ENCODE data around the gene FAM161A. TPM values are rescaled to one million over a fixed set of nuclear protein-coding genes. Genes with fewer than 3 reads are reported as not detected.
"Not testable (repeated sequence)": the region's sequence is repeated elsewhere in the genome, so short reads cannot be mapped to it uniquely, and the experiment has no call there.

Gene FAM161A
- total RNA-seq, 4 donors from 2014 or later: 0.76 to 2.7 (median 1.1) TPM

DNA sequence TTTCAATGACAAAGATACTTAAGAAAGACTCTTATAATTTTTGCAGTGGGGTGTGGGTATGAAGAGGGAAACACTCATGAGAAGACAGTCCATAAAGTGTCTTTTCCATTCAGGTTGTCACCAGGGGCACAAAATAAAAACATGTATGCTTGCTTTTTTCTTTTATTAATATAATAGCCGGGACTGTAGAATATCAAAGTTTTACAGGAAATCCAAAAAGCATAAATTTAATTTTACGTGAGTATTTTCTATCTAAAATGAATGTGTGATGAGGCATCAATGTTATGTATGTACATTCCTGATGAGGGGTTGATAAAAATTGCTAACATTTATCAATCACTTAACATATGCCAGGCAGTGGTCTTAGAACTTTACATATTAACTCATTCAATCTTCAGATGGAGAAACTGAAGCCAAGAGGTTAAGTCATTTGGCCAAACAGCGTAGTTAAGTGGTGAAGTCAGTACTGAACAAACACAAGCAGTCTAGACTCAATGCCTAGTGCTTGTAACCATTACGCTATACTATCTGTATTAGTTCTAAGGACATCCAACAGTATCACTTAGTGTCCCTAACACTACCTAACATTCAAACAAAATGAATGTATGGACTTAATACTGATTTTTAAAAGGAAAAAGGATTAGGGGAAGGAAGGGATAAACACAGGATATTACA is 23.8 kb upstream of the FAM161A start:
- intact Hi-C loops (cut with DNase I): no loop called here
- 92 to 93% methylated on average over 4 of the region's 4 CpGs for WGBS, 2 donors
- Histone ChIP-seq H3K4me1 (no peaks in the 10 kb centered on the region), H3K27ac (no peak overlapping the region), H3K9me3 (no peaks in the 10 kb centered on the region), H3K27me3 (no peaks in the 10 kb centered on the region), H3K36me3 (peaks cover 5 to 98% (median 61%) of the 10 kb centered on the region in 3 donors), H3K4me3 (no peak overlapping the region)
- DNase-seq: no peak
- TF ChIP-seq POLR2A (IDR thresholded peaks at IDR 0.05): no peak
- TF ChIP-seq, protein P1, sequence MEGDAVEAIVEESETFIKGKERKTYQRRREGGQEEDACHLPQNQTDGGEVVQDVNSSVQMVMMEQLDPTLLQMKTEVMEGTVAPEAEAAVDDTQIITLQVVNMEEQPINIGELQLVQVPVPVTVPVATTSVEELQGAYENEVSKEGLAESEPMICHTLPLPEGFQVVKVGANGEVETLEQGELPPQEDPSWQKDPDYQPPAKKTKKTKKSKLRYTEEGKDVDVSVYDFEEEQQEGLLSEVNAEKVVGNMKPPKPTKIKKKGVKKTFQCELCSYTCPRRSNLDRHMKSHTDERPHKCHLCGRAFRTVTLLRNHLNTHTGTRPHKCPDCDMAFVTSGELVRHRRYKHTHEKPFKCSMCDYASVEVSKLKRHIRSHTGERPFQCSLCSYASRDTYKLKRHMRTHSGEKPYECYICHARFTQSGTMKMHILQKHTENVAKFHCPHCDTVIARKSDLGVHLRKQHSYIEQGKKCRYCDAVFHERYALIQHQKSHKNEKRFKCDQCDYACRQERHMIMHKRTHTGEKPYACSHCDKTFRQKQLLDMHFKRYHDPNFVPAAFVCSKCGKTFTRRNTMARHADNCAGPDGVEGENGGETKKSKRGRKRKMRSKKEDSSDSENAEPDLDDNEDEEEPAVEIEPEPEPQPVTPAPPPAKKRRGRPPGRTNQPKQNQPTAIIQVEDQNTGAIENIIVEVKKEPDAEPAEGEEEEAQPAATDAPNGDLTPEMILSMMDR (IDR thresholded peaks at IDR 0.05): no peak

DNA sequence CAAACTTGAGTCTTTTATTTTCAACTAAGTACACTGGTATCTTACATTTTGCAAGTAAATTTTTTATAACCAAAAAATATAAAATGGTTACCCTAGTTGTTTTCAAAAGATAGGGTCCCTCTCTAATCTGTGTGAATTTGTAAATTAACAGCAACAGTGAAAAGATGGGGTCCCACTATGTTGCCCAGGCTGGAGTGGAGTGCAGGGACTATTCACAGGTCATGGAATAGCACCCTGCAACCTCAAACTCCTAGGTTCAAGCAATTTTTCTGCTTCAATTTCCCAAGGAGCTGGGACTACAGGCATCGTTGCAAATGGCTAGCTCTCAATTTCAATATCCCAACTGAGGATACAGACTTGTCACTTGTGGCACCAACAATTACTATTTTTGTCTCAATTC is 22.5 kb upstream of the FAM161A start:
- no peak for TF ChIP-seq POLR2A (IDR thresholded peaks at IDR 0.05)
- TF ChIP-seq, protein P1 (IDR thresholded peaks at IDR 0.05): no peak

GRCh38 chr2:61866482-61867089 is 12.7 kb upstream of the FAM161A start:
- H3K4me1 ChIP-seq; H3K27me3 ChIP-seq; DNase-seq; H3K27ac ChIP-seq; intact Hi-C loops (cut with DNase I); H3K9me3 ChIP-seq; H3K4me3 ChIP-seq: not testable (repeated sequence)
- 94 to 97% methylated on average over 14 of the region's 14 CpGs for WGBS, 2 donors
- peaks cover 13 to 79% (median 27%) of the 10 kb centered on the region in 3 donors for H3K36me3 ChIP-seq

More for the DNA sequence above, 22.5 kb upstream of the FAM161A start:
- Histone ChIP-seq H3K27ac (no peak overlapping the region), H3K27me3 (no peaks in the 10 kb centered on the region), H3K36me3 (peaks cover 5 to 98% (median 59%) of the 10 kb centered on the region in 3 donors), H3K4me1 (no peaks in the 10 kb centered on the region), H3K9me3 (no peaks in the 10 kb centered on the region), H3K4me3 (no peak overlapping the region)
- intact Hi-C loops (cut with DNase I): no loop called here
- 83 to 95% methylated on average over 1 of the region's 1 CpG for WGBS, 2 donors
- no peak for DNase-seq

DNA sequence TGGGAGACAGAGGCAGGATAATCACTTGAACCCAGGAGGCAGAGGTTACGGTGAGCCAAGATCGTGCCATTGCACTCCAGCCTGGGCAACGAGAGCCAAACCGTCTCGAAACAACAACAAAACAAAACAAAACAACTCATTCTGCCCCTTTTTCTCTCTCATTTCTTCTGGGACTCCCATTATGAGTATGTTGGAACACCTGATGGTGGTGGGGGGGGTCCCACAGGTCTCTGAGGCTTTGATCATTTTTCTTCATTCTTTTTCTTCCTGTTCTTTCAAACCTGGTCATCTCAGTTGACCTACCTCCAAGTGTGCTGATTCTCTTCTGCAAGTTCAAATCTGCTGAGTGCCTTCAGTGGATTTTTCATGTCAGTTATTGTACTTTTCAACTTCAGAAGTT is 8.2 kb upstream of the FAM161A start:
- no peak for TF ChIP-seq POLR2A (IDR thresholded peaks at IDR 0.05)
- TF ChIP-seq, protein P1 (IDR thresholded peaks at IDR 0.05): no peak
- H3K27me3 ChIP-seq: no peaks in the 10 kb centered on the region
- WGBS, 2 donors: 84 to 95% methylated on average over 5 of the region's 5 CpGs
- no peaks in the 10 kb centered on the region for H3K9me3 ChIP-seq
- intact Hi-C loops (cut with DNase I): no loop called here
- peaks cover 0 to 34% (median 4%) of the 10 kb centered on the region in 3 donors for H3K36me3 ChIP-seq
- H3K27ac ChIP-seq: no peak overlapping the region
- H3K4me1 ChIP-seq: no peaks in the 10 kb centered on the region
- no peak for DNase-seq
- H3K4me3 ChIP-seq: no peak overlapping the region

DNA sequence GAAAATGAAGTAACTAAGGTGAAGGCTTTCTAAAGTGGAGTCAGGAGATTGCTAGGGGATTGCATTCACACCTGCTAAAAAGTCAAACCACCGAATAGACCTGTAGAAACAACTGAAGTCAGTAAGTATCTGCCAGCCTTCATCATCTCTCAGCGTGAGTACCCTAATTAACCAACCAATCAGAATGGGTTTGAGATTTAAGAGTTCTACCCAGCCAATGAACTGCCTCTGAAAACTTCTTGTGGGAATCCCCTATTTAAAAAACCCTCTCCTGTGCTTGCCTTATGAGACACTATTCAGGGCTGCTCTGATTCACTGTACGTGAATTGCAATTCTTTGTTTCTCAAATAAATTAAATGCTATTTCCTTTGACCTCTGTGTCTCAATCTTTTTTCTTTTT is 3.4 kb upstream of the FAM161A start:
- no peaks in the 10 kb centered on the region for H3K27me3 ChIP-seq
- intact Hi-C loops (cut with DNase I): no loop called here
- no peak for DNase-seq
- no peaks in the 10 kb centered on the region for H3K9me3 ChIP-seq
- no peak overlapping the region for H3K4me3 ChIP-seq
- no peak overlapping the region for H3K27ac ChIP-seq
- peaks cover 0 to 21% (median 6%) of the 10 kb centered on the region in 3 donors for H3K4me1 ChIP-seq
- TF ChIP-seq POLR2A (IDR thresholded peaks at IDR 0.05): no peak
- TF ChIP-seq, protein P1 (IDR thresholded peaks at IDR 0.05): no peak
- no peaks in the 10 kb centered on the region for H3K36me3 ChIP-seq
- WGBS, 2 donors: 32 to 45% methylated on average over 3 of the region's 3 CpGs

All from esophagus squamous epithelium (tissue), 5 donors.